Stimulated activated CD8-positive, alpha-beta memory T cell treated with anti-CD3 and anti-CD28 coated beads, Interleukin-12 subunit alpha, Interleukin-12 subunit beta, amount 100 ng/mL, for 24 hours (primary cell): Measurements from ENCODE around the gene C13orf46.

Experiments
- DNase-seq: peaks from one replicate; pipeline ENCODE4 v3.0.0-alpha.2; 2020; ENCODE audit errors: extremely low read depth

Gene C13orf46

GRCh38 chr13:113905942-113906341 lies 67.9 kb downstream of the C13orf46 start:
- no peak for DNase-seq

- no peak for DNase-seq
These were observed 68.9 kb downstream of the C13orf46 start for GRCh38 chr13:113905018-113905417.

- no peak for DNase-seq
These were observed 69.5 kb downstream of the C13orf46 start for GRCh38 chr13:113904411-113904810.

- DNase-seq = no peak
These were observed 70.0 kb downstream of the C13orf46 start for GRCh38 chr13:113903912-113904311.
